ENCODE results near the gene QRSL1. TPM values are rescaled to one million over a fixed set of nuclear protein-coding genes. Genes with fewer than 3 reads are reported as not detected.
A peak's percentile ranks its signal among the peaks of the same experiment; 100 is the strongest.
"Not testable (repeated sequence)": the region's sequence is repeated elsewhere in the genome, so short reads cannot be mapped to it uniquely, and the experiment has no call there.

QRSL1 gene
- total RNA-seq, 4 donors from 2014 or later = 2.4 to 17.3 (median 12.6) TPM

GRCh38 chr6:106694343-106694742 is 65.0 kb downstream of the QRSL1 start:
- in situ Hi-C loops (cut with MboI; ENCODE audit: low pct_ligation_motif_present in 1 of 4, low pct_unique_long_range_greater_than_20kb in 1 of 4, low sequenced_read_pairs in 3 of 4) (no loop called here), intact Hi-C loops (cut with DNase I; ENCODE audit: low total_unique reads) (no loop called here)
- WGBS, 2 donors (ENCODE audit: low coverage in 1 of 2) = 33 to 75% methylated on average over 2 to 8 of the region's 8 CpGs
- Histone ChIP-seq H3K27ac (no peak overlapping the region), H3K27me3 (no peaks in the 10 kb centered on the region), H3K36me3 (no peaks in the 10 kb centered on the region), H3K4me1 (peaks cover 0 to 19% (median 7%) of the 10 kb centered on the region in 4 donors), H3K9me3 (no peaks in the 10 kb centered on the region), H3K4me3 (no peak overlapping the region)
- no peak for TF ChIP-seq EP300 (IDR thresholded peaks at IDR 0.05; ENCODE audit: low read depth)
- no peak for TF ChIP-seq CTCF (IDR thresholded peaks at IDR 0.05)
- no peak for TF ChIP-seq POLR2AphosphoS5 (IDR thresholded peaks at IDR 0.05)
- TF ChIP-seq POLR2A (IDR thresholded peaks at IDR 0.05) = no peak
- no peak for DNase-seq

- H3K4me3 ChIP-seq = no peak overlapping the region
- in situ Hi-C loops (cut with MboI; ENCODE audit: low pct_ligation_motif_present in 1 of 4, low pct_unique_long_range_greater_than_20kb in 1 of 4, low sequenced_read_pairs in 3 of 4) (no loop called here), intact Hi-C loops (cut with DNase I; ENCODE audit: low total_unique reads) (no loop called here)
- no peaks in the 10 kb centered on the region for H3K27me3 ChIP-seq
- TF ChIP-seq POLR2AphosphoS5 (IDR thresholded peaks at IDR 0.05) (no peak), CTCF (IDR thresholded peaks at IDR 0.05) (no peak), EP300 (IDR thresholded peaks at IDR 0.05; ENCODE audit: low read depth) (no peak), POLR2A (IDR thresholded peaks at IDR 0.05) (no peak)
- H3K4me1 ChIP-seq = peaks cover 0 to 8% (median 0%) of the 10 kb centered on the region in 4 donors
- H3K9me3 ChIP-seq = peaks cover 3 to 9% of the 10 kb centered on the region in 2 donors
- no peaks in the 10 kb centered on the region for H3K36me3 ChIP-seq
- H3K27ac ChIP-seq = no peak overlapping the region
- no peak for DNase-seq
These were observed 71.2 kb downstream of the QRSL1 start for GRCh38 chr6:106700581-106700980.

- 93 to 100% methylated on average over 1 to 3 of the region's 3 CpGs for WGBS, 2 donors (ENCODE audit: low coverage in 1 of 2)
- intact Hi-C loops (cut with DNase I; ENCODE audit: low total_unique reads); in situ Hi-C loops (cut with MboI; ENCODE audit: low pct_ligation_motif_present in 1 of 4, low pct_unique_long_range_greater_than_20kb in 1 of 4, low sequenced_read_pairs in 3 of 4); H3K27ac ChIP-seq; H3K9me3 ChIP-seq; DNase-seq; H3K4me1 ChIP-seq; H3K4me3 ChIP-seq; H3K27me3 ChIP-seq; H3K36me3 ChIP-seq: not testable (repeated sequence)
These were observed 71.8 kb downstream of the QRSL1 start for GRCh38 chr6:106701201-106701600.

- in situ Hi-C loops (cut with MboI; ENCODE audit: low pct_ligation_motif_present in 1 of 4, low pct_unique_long_range_greater_than_20kb in 1 of 4, low sequenced_read_pairs in 3 of 4) (no loop called here), intact Hi-C loops (cut with DNase I; ENCODE audit: low total_unique reads) (no loop called here)
- no peaks in the 10 kb centered on the region for H3K27me3 ChIP-seq
- no peaks in the 10 kb centered on the region for H3K36me3 ChIP-seq
- TF ChIP-seq POLR2AphosphoS5 (IDR thresholded peaks at IDR 0.05) (no peak), CTCF (IDR thresholded peaks at IDR 0.05) (no peak), POLR2A (IDR thresholded peaks at IDR 0.05) (no peak), EP300 (IDR thresholded peaks at IDR 0.05; ENCODE audit: low read depth) (no peak)
- H3K4me1 ChIP-seq = peaks cover 0 to 8% (median 0%) of the 10 kb centered on the region in 4 donors
- WGBS, 2 donors (ENCODE audit: low coverage in 1 of 2) = 31 to 44% methylated on average over 3 to 4 of the region's 4 CpGs
- no peak overlapping the region for H3K4me3 ChIP-seq
- no peak for DNase-seq
- peak overlapping the region in 1 of 4 donors; percentile 5 for H3K27ac ChIP-seq
- peaks cover 3 to 9% of the 10 kb centered on the region in 2 donors for H3K9me3 ChIP-seq
These were observed 72.7 kb downstream of the QRSL1 start for GRCh38 chr6:106702046-106702445.

GRCh38 chr6:106702451-106703110 is 73.2 kb downstream of the QRSL1 start:
- peak; percentile 20 for DNase-seq

More at GRCh38 chr6:106702451-106703110, 73.2 kb downstream of the QRSL1 start:
- intact Hi-C loops (cut with DNase I; ENCODE audit: low total_unique reads) = no loop called here
- no peak for TF ChIP-seq POLR2AphosphoS5 (IDR thresholded peaks at IDR 0.05)
- TF ChIP-seq CTCF (IDR thresholded peaks at IDR 0.05) = no peak
- TF ChIP-seq EP300 (IDR thresholded peaks at IDR 0.05; ENCODE audit: low read depth) = no peak
- no peak for TF ChIP-seq POLR2A (IDR thresholded peaks at IDR 0.05)
- no peak overlapping the region for H3K4me3 ChIP-seq
- peaks cover 3 to 9% of the 10 kb centered on the region in 2 donors for H3K9me3 ChIP-seq
- H3K36me3 ChIP-seq = no peaks in the 10 kb centered on the region
- in situ Hi-C loops (cut with MboI; ENCODE audit: low pct_ligation_motif_present in 1 of 4, low pct_unique_long_range_greater_than_20kb in 1 of 4, low sequenced_read_pairs in 3 of 4) = no loop called here
- peaks cover 0 to 8% (median 0%) of the 10 kb centered on the region in 4 donors for H3K4me1 ChIP-seq
- H3K27me3 ChIP-seq = no peaks in the 10 kb centered on the region
- WGBS, 2 donors (ENCODE audit: low coverage in 1 of 2) = 28 to 36% methylated on average over 5 to 10 of the region's 10 CpGs
- H3K27ac ChIP-seq = peak overlapping the region in 1 of 4 donors; percentile 5
